Measurements from ENCODE around the gene ADAMTS9.

ADAMTS9 gene

GRCh38 chr3:64591615-64592014 lies 96.2 kb downstream of the ADAMTS9 start:
- no peak for TF ChIP-seq CTCF (IDR thresholded peaks at IDR 0.05; ENCODE audit: extremely low read depth, missing control alignments)
- DNase-seq (ENCODE audit: low spot score) = no peak

GRCh38 chr3:64588380-64588779 lies 99.4 kb downstream of the ADAMTS9 start:
- no peak for DNase-seq (ENCODE audit: low spot score)
- no peak for TF ChIP-seq CTCF (IDR thresholded peaks at IDR 0.05; ENCODE audit: extremely low read depth, missing control alignments)

- TF ChIP-seq CTCF (IDR thresholded peaks at IDR 0.05; ENCODE audit: extremely low read depth, missing control alignments) = no peak
- no peak for DNase-seq (ENCODE audit: low spot score)
These were observed 100.8 kb downstream of the ADAMTS9 start for GRCh38 chr3:64586952-64587351.

- no peak for DNase-seq (ENCODE audit: low spot score)
- TF ChIP-seq CTCF (IDR thresholded peaks at IDR 0.05; ENCODE audit: extremely low read depth, missing control alignments) = no peak
These were observed 103.6 kb downstream of the ADAMTS9 start for GRCh38 chr3:64584179-64584578.

GRCh38 chr3:64578797-64579196 lies 109.0 kb downstream of the ADAMTS9 start:
- no peak for TF ChIP-seq CTCF (IDR thresholded peaks at IDR 0.05; ENCODE audit: extremely low read depth, missing control alignments)
- no peak for DNase-seq (ENCODE audit: low spot score)

- no peak for TF ChIP-seq CTCF (IDR thresholded peaks at IDR 0.05; ENCODE audit: extremely low read depth, missing control alignments)
These were observed 109.6 kb downstream of the ADAMTS9 start for GRCh38 chr3:64578062-64578770.

GRCh38 chr3:64576211-64576775 lies 111.5 kb downstream of the ADAMTS9 start:
- no peak for TF ChIP-seq CTCF (IDR thresholded peaks at IDR 0.05; ENCODE audit: extremely low read depth, missing control alignments)

More at GRCh38 chr3:64578062-64578770, 109.6 kb downstream of the ADAMTS9 start:
- DNase-seq (ENCODE audit: low spot score) = no peak

More at GRCh38 chr3:64576211-64576775, 111.5 kb downstream of the ADAMTS9 start:
- DNase-seq (ENCODE audit: low spot score) = no peak

Data from GM20000 (cell line).